Liver (tissue), 9 donors: ENCODE results near the gene DNAH7. TPM values are rescaled to one million over a fixed set of nuclear protein-coding genes. Genes with fewer than 3 reads are reported as not detected.

ENCODE experiments used
- DNase-seq: peaks from one replicate; pipeline ENCODE4 v3.0.0-alpha.2; 2017; ENCODE audit warnings: low spot score
- H3K27ac ChIP-seq, 2 donors: one replicate each; pipeline ENCODE4 v1.7.0; 2013; ENCODE audit warnings: inconsistent platforms in 2 of 2, low read length in 2 of 2, control low read depth in 1 of 2, low read depth in 1 of 2, mild to moderate bottlenecking in 1 of 2
- H3K27me3 ChIP-seq, 4 donors: one replicate each; pipeline versions ENCODE4 v1.6.1 to v1.7.0; 2013; ENCODE audit warnings: low read length in 3 of 4, inconsistent platforms in 1 of 4, mild to moderate bottlenecking in 1 of 4, moderate library complexity in 1 of 4; ENCODE audit not compliant: control insufficient read depth in 4 of 4, insufficient read depth in 4 of 4
- H3K36me3 ChIP-seq, 4 donors: one replicate each; pipeline versions ENCODE4 v1.6.1 to v1.7.0; 2013; ENCODE audit warnings: low read length in 3 of 4, mild to moderate bottlenecking in 3 of 4, low read depth in 1 of 4, moderate library complexity in 1 of 4; ENCODE audit not compliant: control insufficient read depth in 4 of 4, insufficient read depth in 3 of 4
- H3K4me1 ChIP-seq, 4 donors: one replicate each; pipeline versions ENCODE4 v1.6.1 to v1.7.0; 2013; ENCODE audit warnings: low read length in 3 of 4, mild to moderate bottlenecking in 3 of 4, moderate library complexity in 1 of 4; ENCODE audit not compliant: control insufficient read depth in 4 of 4, insufficient read depth in 4 of 4
- H3K4me3 ChIP-seq, 3 donors: one replicate each; pipeline versions ENCODE4 v1.6.1 to v1.7.0; 2013; ENCODE audit warnings: low read length in 3 of 3, control low read depth in 1 of 3, low read depth in 1 of 3, mild to moderate bottlenecking in 1 of 3
- H3K9ac ChIP-seq, 2 donors: one replicate each; pipeline ENCODE4 v1.7.0; 2013; ENCODE audit warnings: low read length in 2 of 2, mild to moderate bottlenecking in 2 of 2, moderate library complexity in 2 of 2, control low read depth in 1 of 2, low read depth in 1 of 2
- H3K9me3 ChIP-seq, 4 donors: one replicate each; pipeline versions ENCODE4 v1.6.1 to v1.7.0; 2013; ENCODE audit warnings: low read length in 3 of 4; ENCODE audit not compliant: control insufficient read depth in 4 of 4
- EGR1 ChIP-seq, 2 donors: IDR thresholded peaks; 2 replicates each; pipeline ENCODE4 v1.6.1; 2016 to 2018; ENCODE audit warnings: antibody characterized with exemption in 2 of 2, low read depth in 2 of 2
- FOXA1 ChIP-seq: IDR thresholded peaks from 2 replicates; pipeline ENCODE4 v1.6.1; 2016; ENCODE audit warnings: antibody characterized with exemption
- FOXA2 ChIP-seq: IDR thresholded peaks from 2 replicates; pipeline ENCODE4 v1.6.1; 2016; ENCODE audit warnings: antibody characterized with exemption
- GABPA ChIP-seq, 2 donors: IDR thresholded peaks in 1 of 2; conservative IDR thresholded peaks in 1 of 2; 2 replicates each; pipeline ENCODE4 v1.6.1; 2016; ENCODE audit warnings: antibody characterized with exemption in 2 of 2, mild to moderate bottlenecking in 1 of 2, moderate library complexity in 1 of 2
- HNF4G ChIP-seq: IDR thresholded peaks from 2 replicates; pipeline ENCODE4 v1.6.1; 2016; ENCODE audit warnings: antibody characterized with exemption
- JUND ChIP-seq, 2 donors: IDR thresholded peaks; 2 replicates each; pipeline ENCODE4 v1.6.1; 2016; ENCODE audit warnings: antibody characterized with exemption in 2 of 2
- NR2F2 ChIP-seq: IDR thresholded peaks from 2 replicates; pipeline ENCODE4 v1.6.1; 2016; ENCODE audit warnings: antibody characterized with exemption
- RAD21 ChIP-seq, 2 donors: IDR thresholded peaks; 2 replicates each; pipeline ENCODE4 v1.6.1; 2016; ENCODE audit warnings: antibody characterized with exemption in 2 of 2, mild to moderate bottlenecking in 2 of 2
- RXRA ChIP-seq, 2 donors: IDR thresholded peaks; 2 replicates each; pipeline ENCODE4 v1.6.1; 2017 to 2018; ENCODE audit warnings: antibody characterized with exemption in 2 of 2, mild to moderate bottlenecking in 1 of 2
- TAF1 ChIP-seq: conservative IDR thresholded peaks from 2 replicates; pipeline ENCODE4 v1.6.1; 2016; ENCODE audit warnings: antibody characterized with exemption, mild to moderate bottlenecking
- YY1 ChIP-seq: IDR thresholded peaks from 2 replicates; pipeline ENCODE4 v1.6.1; 2016; ENCODE audit warnings: antibody characterized with exemption, mild to moderate bottlenecking
- WGBS: extraction: QIAGEN DNeasy Blood & Tissue Kit; methylation state at CpG from one replicate; pipeline ENCODE4 v1.1.7; 2013; 5-methylcytosine and 5-hydroxymethylcytosine counted together
- polyA plus RNA-seq, 2 donors: library from polyadenylated mRNA; stranded (reverse) in 1 of 2; unstranded in 1 of 2; fragments of 200-250 nt in 1 of 2; fragments of >200 nt in 1 of 2; fragmentation: Nextera tagmentation in 1 of 2; extraction: Ambion mirVana in 1 of 2; gene quantifications; one replicate each; pipeline versions ENCODE4 v1.2.1 to v1.2.3, GENCODE V29; 2013 to 2015
- total RNA-seq, 2 donors: library from RNA; depleted of rRNA; stranded (reverse); fragments of >200 nt; gene quantifications; one replicate each; pipeline ENCODE4 v1.2.3, GENCODE V29; 2014
- TF ChIP-seq, protein P1 (sequence below): IDR thresholded peaks from 2 replicates; pipeline ENCODE4 v1.6.1; 2016; ENCODE audit warnings: antibody characterized with exemption
- TF ChIP-seq, protein P2 (sequence below): IDR thresholded peaks from 2 replicates; pipeline ENCODE4 v1.6.1; 2016; ENCODE audit warnings: antibody characterized with exemption
- TF ChIP-seq, protein P3 (sequence below): IDR thresholded peaks from 2 replicates; pipeline ENCODE4 v1.6.1; 2016; ENCODE audit warnings: antibody characterized with exemption, mild to moderate bottlenecking
- TF ChIP-seq, protein P4 (sequence below): IDR thresholded peaks from 2 replicates; pipeline ENCODE4 v1.6.1; 2016; ENCODE audit warnings: antibody characterized with exemption
- donor health status: healthy.
- donor health status: healthy.
- donor health status: healthy.
- donor health status: healthy.
- donor health status: healthy.

Gene DNAH7
- total and polyA plus RNA-seq, 4 donors, result under 0.01 to 0.50 (median 0.07) TPM

DNA sequence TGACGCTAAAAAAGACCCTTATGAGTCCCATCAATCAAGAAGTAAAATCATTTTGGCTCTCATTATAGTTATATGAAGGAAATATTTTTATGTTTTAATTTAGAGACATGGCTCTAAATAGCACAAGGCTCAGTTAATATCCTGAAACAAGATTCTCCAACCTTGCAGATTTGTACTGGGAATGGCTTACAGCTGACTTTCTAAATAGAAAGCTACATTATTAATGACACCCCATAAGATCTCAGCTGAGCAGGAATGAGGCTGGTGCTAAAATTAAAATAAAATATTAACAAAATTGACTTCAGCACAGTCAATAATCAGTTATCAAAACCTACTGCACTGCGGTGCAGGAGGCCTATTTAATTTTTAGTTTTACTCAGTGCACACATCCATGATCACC lies 274.8 kb downstream of the DNAH7 start:
- TF ChIP-seq RAD21 (IDR thresholded peaks at IDR 0.05) (no peak), EGR1 (IDR thresholded peaks at IDR 0.05; ENCODE audit: low read depth in 2 of 2) (no peak), TAF1 (no peak), FOXA1 (no peak), HNF4G (no peak), GABPA (IDR thresholded peaks at IDR 0.05 in 1 of 2, conservative IDR thresholded peaks at IDR 0.05 in 1 of 2) (no peak), YY1 (no peak), FOXA2 (no peak), JUND (IDR thresholded peaks at IDR 0.05) (no peak), RXRA (IDR thresholded peaks at IDR 0.05) (no peak)
- TF ChIP-seq, protein P1, sequence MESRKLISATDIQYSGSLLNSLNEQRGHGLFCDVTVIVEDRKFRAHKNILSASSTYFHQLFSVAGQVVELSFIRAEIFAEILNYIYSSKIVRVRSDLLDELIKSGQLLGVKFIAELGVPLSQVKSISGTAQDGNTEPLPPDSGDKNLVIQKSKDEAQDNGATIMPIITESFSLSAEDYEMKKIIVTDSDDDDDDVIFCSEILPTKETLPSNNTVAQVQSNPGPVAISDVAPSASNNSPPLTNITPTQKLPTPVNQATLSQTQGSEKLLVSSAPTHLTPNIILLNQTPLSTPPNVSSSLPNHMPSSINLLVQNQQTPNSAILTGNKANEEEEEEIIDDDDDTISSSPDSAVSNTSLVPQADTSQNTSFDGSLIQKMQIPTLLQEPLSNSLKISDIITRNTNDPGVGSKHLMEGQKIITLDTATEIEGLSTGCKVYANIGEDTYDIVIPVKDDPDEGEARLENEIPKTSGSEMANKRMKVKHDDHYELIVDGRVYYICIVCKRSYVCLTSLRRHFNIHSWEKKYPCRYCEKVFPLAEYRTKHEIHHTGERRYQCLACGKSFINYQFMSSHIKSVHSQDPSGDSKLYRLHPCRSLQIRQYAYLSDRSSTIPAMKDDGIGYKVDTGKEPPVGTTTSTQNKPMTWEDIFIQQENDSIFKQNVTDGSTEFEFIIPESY, result no peak
- no peak for DNase-seq
- Histone ChIP-seq H3K27me3 (no peaks in the 10 kb centered on the region), H3K36me3 (no peaks in the 10 kb centered on the region), H3K4me3 (no peak overlapping the region), H3K9ac (no peak overlapping the region), H3K4me1 (no peaks in the 10 kb centered on the region), H3K9me3 (no peaks in the 10 kb centered on the region), H3K27ac (no peak overlapping the region)
- WGBS, result 81% methylated on average over 2 of the region's 2 CpGs

DNA sequence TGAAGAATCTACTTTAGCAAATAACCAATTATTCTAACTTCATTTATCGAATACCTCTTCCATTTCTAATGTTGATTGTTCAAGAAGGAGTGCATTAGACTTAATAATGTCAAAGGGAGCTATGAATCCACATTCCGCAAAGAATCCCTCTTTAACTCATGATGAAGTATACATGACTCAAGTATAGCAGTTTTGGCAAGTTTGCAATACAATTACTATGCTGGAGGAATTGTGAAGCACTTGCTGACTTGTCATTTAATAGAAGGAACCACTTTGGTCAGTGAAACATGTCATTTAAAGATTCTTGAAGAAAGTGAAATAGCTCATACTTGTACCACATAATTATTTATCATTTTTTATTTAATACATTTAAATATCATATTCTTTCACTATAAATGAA lies 286.5 kb downstream of the DNAH7 start:
- TF ChIP-seq, protein P2, sequence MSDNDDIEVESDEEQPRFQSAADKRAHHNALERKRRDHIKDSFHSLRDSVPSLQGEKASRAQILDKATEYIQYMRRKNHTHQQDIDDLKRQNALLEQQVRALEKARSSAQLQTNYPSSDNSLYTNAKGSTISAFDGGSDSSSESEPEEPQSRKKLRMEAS, result no peak
- TF ChIP-seq FOXA2 (no peak), YY1 (no peak), RXRA (IDR thresholded peaks at IDR 0.05) (no peak), TAF1 (no peak), FOXA1 (no peak), EGR1 (IDR thresholded peaks at IDR 0.05; ENCODE audit: low read depth in 2 of 2) (no peak), HNF4G (no peak), JUND (IDR thresholded peaks at IDR 0.05) (no peak), NR2F2 (no peak), GABPA (IDR thresholded peaks at IDR 0.05 in 1 of 2, conservative IDR thresholded peaks at IDR 0.05 in 1 of 2) (no peak)
- TF ChIP-seq, protein P3, sequence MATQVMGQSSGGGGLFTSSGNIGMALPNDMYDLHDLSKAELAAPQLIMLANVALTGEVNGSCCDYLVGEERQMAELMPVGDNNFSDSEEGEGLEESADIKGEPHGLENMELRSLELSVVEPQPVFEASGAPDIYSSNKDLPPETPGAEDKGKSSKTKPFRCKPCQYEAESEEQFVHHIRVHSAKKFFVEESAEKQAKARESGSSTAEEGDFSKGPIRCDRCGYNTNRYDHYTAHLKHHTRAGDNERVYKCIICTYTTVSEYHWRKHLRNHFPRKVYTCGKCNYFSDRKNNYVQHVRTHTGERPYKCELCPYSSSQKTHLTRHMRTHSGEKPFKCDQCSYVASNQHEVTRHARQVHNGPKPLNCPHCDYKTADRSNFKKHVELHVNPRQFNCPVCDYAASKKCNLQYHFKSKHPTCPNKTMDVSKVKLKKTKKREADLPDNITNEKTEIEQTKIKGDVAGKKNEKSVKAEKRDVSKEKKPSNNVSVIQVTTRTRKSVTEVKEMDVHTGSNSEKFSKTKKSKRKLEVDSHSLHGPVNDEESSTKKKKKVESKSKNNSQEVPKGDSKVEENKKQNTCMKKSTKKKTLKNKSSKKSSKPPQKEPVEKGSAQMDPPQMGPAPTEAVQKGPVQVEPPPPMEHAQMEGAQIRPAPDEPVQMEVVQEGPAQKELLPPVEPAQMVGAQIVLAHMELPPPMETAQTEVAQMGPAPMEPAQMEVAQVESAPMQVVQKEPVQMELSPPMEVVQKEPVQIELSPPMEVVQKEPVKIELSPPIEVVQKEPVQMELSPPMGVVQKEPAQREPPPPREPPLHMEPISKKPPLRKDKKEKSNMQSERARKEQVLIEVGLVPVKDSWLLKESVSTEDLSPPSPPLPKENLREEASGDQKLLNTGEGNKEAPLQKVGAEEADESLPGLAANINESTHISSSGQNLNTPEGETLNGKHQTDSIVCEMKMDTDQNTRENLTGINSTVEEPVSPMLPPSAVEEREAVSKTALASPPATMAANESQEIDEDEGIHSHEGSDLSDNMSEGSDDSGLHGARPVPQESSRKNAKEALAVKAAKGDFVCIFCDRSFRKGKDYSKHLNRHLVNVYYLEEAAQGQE, result no peak
- TF ChIP-seq, protein P1, result no peak
- TF ChIP-seq, protein P4, sequence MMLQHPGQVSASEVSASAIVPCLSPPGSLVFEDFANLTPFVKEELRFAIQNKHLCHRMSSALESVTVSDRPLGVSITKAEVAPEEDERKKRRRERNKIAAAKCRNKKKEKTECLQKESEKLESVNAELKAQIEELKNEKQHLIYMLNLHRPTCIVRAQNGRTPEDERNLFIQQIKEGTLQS, result no peak
- Histone ChIP-seq H3K36me3 (no peaks in the 10 kb centered on the region), H3K9ac (no peak overlapping the region), H3K27me3 (peaks cover 0 to 1% (median 0%) of the 10 kb centered on the region in 4 donors), H3K27ac (no peak overlapping the region), H3K4me3 (no peak overlapping the region), H3K9me3 (no peaks in the 10 kb centered on the region), H3K4me1 (no peaks in the 10 kb centered on the region)
- WGBS, result 91% methylated on average over 2 of the region's 2 CpGs
- DNase-seq, result no peak
